Type B pancreatic cell (in vitro differentiated cells): Measurements from ENCODE around the gene ACSL4. TPM values are rescaled to one million over a fixed set of nuclear protein-coding genes. Genes with fewer than 3 reads are reported as not detected.

ENCODE experiments used
- DNase-seq: peaks from one replicate; pipeline ENCODE4 v3.0.0; 2021; ENCODE audit warnings: mixed read lengths; ENCODE audit not compliant: unreplicated experiment; ENCODE audit errors: extremely low spot score
- H3K27ac Mint-ChIP-seq: 2 replicates; pipeline ENCODE4 v1.8.0; 2021; ENCODE audit warnings: mild to moderate bottlenecking, mixed read lengths
- H3K27me3 Mint-ChIP-seq: 2 replicates; pipeline ENCODE4 v1.8.0; 2021; ENCODE audit warnings: mixed read lengths
- H3K36me3 Mint-ChIP-seq: 2 replicates; pipeline ENCODE4 v1.8.0; 2021; ENCODE audit warnings: mixed read lengths
- H3K4me1 Mint-ChIP-seq: one replicate; pipeline ENCODE4 v1.8.0; 2021; ENCODE audit warnings: mixed read lengths; ENCODE audit not compliant: unreplicated experiment
- H3K4me3 Mint-ChIP-seq: 2 replicates; pipeline ENCODE4 v1.8.0; 2021; ENCODE audit warnings: mild to moderate bottlenecking, mixed read lengths
- H3K9me3 Mint-ChIP-seq: 2 replicates; pipeline ENCODE4 v1.8.0; 2021; ENCODE audit warnings: mixed read lengths
- total RNA-seq: library from RNA; stranded (reverse); gene quantifications from 2 replicates; pipeline ENCODE4 v1.2.1, GENCODE V29; 2021; ENCODE audit warnings: low replicate concordance
- TF ChIP-seq, protein P1 (sequence below): fragments of 200-600 bp; sonication (generic); conservative IDR thresholded peaks from 2 replicates; pipeline ENCODE4 v1.5.0; 2021; ENCODE audit warnings: antibody characterized with exemption, mild to moderate bottlenecking

ACSL4 gene
- total RNA-seq, 1 donor from 2014 or later: 42.9 TPM

DNA sequence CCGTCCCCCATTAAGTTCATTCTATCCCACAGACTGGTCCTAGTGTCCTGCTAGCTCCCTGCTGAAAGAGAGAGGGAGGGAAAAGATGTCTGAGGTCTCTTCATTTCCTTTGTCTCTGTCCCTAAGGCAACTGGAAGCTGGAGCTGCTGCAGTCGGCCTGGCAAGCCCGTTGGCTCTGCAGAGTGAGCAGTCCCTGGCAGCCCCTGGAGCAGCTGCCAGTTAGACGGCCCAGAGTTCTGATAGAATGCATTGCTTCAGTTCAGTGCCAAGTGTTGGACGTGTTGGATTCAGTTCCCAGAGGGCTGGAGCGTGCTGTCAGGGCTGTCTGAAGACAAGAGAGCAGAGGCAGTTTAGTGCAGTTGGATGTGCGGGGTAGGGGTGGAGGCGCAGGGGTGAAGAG lies 109.1 kb downstream of the ACSL4 start:
- Mint-ChIP-seq H3K27me3 (peaks cover 12% of the 10 kb centered on the region), H3K36me3 (peaks cover 4% of the 10 kb centered on the region), H3K27ac (no peak overlapping the region), H3K9me3 (peaks cover 5% of the 10 kb centered on the region), H3K4me1 (peaks cover 21% of the 10 kb centered on the region), H3K4me3 (peak overlapping the region; percentile 64)
- TF ChIP-seq, protein P1, sequence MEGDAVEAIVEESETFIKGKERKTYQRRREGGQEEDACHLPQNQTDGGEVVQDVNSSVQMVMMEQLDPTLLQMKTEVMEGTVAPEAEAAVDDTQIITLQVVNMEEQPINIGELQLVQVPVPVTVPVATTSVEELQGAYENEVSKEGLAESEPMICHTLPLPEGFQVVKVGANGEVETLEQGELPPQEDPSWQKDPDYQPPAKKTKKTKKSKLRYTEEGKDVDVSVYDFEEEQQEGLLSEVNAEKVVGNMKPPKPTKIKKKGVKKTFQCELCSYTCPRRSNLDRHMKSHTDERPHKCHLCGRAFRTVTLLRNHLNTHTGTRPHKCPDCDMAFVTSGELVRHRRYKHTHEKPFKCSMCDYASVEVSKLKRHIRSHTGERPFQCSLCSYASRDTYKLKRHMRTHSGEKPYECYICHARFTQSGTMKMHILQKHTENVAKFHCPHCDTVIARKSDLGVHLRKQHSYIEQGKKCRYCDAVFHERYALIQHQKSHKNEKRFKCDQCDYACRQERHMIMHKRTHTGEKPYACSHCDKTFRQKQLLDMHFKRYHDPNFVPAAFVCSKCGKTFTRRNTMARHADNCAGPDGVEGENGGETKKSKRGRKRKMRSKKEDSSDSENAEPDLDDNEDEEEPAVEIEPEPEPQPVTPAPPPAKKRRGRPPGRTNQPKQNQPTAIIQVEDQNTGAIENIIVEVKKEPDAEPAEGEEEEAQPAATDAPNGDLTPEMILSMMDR: no peak
- DNase-seq: no peak

DNA sequence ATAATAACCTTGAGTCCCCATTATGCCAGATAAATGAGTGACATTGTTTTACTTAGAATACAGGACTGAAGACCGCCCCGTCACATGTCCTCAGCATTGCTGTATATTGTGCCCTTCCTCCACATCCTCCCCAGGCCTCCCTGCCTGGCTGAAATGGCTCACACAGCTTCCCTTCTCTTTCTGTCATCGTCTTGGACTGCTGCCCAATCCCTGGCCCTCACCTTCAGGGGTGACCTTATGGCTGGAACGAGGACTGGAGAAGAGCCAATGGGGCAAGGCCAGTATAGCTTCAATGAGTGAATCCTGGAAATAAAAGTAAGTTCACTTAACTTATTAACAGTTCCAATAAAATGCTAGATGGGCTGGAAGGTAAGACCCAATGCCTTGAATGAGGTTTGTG lies 110.8 kb downstream of the ACSL4 start:
- Mint-ChIP-seq H3K36me3 (no peaks in the 10 kb centered on the region), H3K4me3 (no peak overlapping the region), H3K4me1 (peaks cover 21% of the 10 kb centered on the region), H3K9me3 (no peaks in the 10 kb centered on the region), H3K27ac (no peak overlapping the region), H3K27me3 (peaks cover 12% of the 10 kb centered on the region)
- no peak for DNase-seq
- TF ChIP-seq, protein P1: no peak

DNA sequence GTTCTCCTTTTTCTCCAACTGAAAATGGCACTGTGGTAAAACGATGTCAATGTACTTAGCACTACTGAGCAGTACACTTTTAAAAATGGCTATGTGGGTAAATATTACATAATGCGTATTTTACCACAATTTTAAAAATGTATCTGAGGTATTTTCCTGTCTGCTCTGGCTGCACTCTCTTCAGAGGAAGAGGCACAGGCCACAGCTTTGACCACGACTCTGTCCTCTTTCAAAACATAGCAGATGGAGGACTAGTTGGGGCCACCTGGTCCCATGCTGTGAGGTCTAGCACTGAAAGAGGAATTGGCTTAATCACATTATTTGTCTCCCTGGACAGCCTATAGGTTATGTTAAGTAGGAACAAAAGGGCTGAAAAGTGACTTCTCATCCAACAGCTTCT lies 113.3 kb downstream of the ACSL4 start:
- Mint-ChIP-seq H3K27ac (no peak overlapping the region), H3K4me1 (peaks cover 21% of the 10 kb centered on the region), H3K9me3 (no peaks in the 10 kb centered on the region), H3K4me3 (no peak overlapping the region), H3K36me3 (no peaks in the 10 kb centered on the region), H3K27me3 (peaks cover 10% of the 10 kb centered on the region)
- DNase-seq: no peak
- TF ChIP-seq, protein P1: no peak

DNA sequence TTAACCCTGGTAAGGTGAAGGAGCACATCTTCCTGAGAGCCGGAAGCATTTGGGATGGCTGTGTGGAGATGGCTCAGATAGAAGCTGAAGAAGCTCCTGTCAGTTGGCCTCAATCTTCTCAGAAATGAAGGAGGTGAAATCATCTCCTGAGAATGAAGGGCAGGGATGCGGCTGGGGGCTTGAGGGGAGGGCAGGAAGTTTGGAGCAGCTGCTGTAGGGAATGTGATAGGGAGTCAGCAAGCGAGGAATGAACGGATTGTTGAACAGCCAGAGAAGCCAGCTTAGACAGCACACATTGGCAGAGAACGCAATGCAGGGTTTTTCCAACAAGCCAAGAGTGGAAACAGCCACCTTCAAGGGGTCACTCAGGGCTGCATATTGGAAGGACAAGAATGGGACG lies 118.1 kb downstream of the ACSL4 start:
- TF ChIP-seq, protein P1: no peak
- H3K36me3 Mint-ChIP-seq: no peaks in the 10 kb centered on the region
- H3K27me3 Mint-ChIP-seq: no peaks in the 10 kb centered on the region

DNA sequence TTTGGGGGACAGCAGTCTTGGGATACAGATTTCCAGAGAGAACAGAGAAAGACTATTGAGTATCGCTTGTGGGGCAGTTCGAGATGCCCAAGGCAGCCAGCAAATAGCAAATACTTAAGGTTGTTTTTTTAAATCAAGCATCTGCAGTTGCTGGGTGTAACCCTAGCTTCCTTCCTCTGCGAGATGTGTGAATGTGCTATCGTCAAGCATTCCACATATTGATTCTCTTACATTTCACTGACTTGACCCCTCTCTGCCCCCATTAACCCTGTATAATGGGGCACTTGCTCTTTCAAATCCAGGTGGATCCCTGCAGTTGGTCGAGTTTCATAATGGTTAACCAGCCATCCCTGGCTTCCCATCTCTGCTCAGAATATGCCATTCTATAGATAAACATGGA lies 131.6 kb downstream of the ACSL4 start:
- peaks cover 6% of the 10 kb centered on the region for H3K9me3 Mint-ChIP-seq
- H3K27me3 Mint-ChIP-seq: peaks cover 28% of the 10 kb centered on the region
- H3K4me3 Mint-ChIP-seq: no peak overlapping the region
- no peak overlapping the region for H3K27ac Mint-ChIP-seq
- TF ChIP-seq, protein P1: no peak
- no peak for DNase-seq
- no peaks in the 10 kb centered on the region for H3K36me3 Mint-ChIP-seq
- H3K4me1 Mint-ChIP-seq: peaks cover 5% of the 10 kb centered on the region

More for the DNA sequence above, 118.1 kb downstream of the ACSL4 start:
- no peaks in the 10 kb centered on the region for H3K9me3 Mint-ChIP-seq
- DNase-seq: no peak
- H3K27ac Mint-ChIP-seq: no peak overlapping the region
- no peak overlapping the region for H3K4me3 Mint-ChIP-seq
- H3K4me1 Mint-ChIP-seq: peaks cover under 1% of the 10 kb centered on the region

DNA sequence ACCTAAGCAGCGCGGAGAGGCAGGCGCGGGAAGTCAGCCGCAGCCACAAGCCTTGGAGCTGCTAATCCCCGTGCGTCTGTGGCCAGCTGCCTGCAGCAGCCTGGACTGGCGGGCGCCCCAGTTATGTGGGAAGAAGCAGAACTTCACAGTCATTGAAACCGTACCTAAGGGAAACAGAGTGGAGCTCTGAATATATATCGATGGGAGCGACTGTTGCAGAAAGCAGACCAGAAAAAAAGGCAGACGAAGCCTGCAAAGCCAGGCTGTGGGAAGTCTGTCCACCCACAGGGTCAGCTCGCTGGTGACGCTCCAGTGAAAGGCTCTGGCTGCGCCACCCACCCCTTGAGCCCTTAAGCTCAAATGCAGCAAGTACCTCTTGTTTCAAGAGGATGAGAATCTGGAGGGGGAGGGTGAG lies 132.8 kb downstream of the ACSL4 start:
- no peaks in the 10 kb centered on the region for H3K9me3 Mint-ChIP-seq
- H3K4me3 Mint-ChIP-seq: peak overlapping the region; percentile 14
- TF ChIP-seq, protein P1: no peak
- DNase-seq: no peak
- H3K4me1 Mint-ChIP-seq: peaks cover 5% of the 10 kb centered on the region
- no peak overlapping the region for H3K27ac Mint-ChIP-seq
- H3K36me3 Mint-ChIP-seq: no peaks in the 10 kb centered on the region
- peaks cover 28% of the 10 kb centered on the region for H3K27me3 Mint-ChIP-seq
